Measurements from ENCODE around the gene NFATC2IP.

Gene NFATC2IP

DNA sequence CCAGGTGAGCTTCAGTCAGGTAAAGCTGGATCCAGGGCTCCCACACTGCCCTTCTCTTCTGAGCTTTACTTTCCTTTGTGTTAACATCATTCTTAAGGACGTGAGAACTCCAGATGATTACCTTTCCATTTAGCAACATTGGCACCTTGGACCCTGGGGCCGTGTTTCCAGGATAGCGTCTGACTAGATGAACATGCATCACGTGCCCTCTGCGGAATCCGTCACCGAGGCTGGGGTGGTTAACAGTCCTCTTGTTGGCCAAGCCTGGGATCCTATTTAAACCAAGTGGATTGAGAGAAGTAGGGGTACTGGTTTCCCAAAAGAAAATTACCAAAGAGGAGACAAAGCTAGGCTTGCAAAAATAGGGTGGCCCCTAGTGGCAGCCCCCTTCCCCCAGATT is 30.2 kb downstream of the NFATC2IP start:
- no peak for DNase-seq

DNA sequence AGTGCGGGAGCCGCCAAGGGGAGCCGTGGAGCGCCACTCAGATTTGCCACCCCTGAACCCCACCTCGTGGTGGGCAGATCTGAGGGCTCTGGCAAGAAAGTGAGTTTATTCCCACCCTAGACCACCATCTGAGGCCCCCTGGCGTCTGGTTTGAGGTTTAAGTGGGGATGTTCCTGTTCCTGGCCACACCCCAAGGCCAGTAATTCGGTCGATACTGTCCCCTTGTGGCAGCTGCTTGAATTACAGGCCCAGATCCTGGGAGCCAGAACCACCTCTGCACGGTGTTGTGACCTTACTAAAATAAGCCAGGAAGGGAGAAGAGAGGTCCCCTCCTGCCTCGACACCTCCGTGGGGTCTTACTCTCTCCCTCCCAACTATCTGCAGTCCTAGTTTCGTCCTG is 30.8 kb downstream of the NFATC2IP start:
- H3K4me1 Mint-ChIP-seq: peaks cover under 1% of the 10 kb centered on the region
- H3K27me3 Mint-ChIP-seq (ENCODE audit: low read depth, poor library complexity): no peaks in the 10 kb centered on the region
- no peaks in the 10 kb centered on the region for H3K9me3 Mint-ChIP-seq
- no peak overlapping the region for H3K4me3 Mint-ChIP-seq
- H3K36me3 Mint-ChIP-seq (ENCODE audit: low read depth): peaks cover 32% of the 10 kb centered on the region
- peak; percentile 45 for DNase-seq
- no peak overlapping the region for H3K27ac Mint-ChIP-seq
- TF ChIP-seq, protein P1, sequence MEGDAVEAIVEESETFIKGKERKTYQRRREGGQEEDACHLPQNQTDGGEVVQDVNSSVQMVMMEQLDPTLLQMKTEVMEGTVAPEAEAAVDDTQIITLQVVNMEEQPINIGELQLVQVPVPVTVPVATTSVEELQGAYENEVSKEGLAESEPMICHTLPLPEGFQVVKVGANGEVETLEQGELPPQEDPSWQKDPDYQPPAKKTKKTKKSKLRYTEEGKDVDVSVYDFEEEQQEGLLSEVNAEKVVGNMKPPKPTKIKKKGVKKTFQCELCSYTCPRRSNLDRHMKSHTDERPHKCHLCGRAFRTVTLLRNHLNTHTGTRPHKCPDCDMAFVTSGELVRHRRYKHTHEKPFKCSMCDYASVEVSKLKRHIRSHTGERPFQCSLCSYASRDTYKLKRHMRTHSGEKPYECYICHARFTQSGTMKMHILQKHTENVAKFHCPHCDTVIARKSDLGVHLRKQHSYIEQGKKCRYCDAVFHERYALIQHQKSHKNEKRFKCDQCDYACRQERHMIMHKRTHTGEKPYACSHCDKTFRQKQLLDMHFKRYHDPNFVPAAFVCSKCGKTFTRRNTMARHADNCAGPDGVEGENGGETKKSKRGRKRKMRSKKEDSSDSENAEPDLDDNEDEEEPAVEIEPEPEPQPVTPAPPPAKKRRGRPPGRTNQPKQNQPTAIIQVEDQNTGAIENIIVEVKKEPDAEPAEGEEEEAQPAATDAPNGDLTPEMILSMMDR (IDR thresholded peaks at IDR 0.05): peak; percentile 63

More for the DNA sequence above, 30.2 kb downstream of the NFATC2IP start:
- H3K27ac Mint-ChIP-seq: no peak overlapping the region
- TF ChIP-seq, protein P1 (IDR thresholded peaks at IDR 0.05): no peak
- no peak overlapping the region for H3K4me3 Mint-ChIP-seq
- peaks cover 3% of the 10 kb centered on the region for H3K27me3 Mint-ChIP-seq (ENCODE audit: low read depth, poor library complexity)
- no peaks in the 10 kb centered on the region for H3K9me3 Mint-ChIP-seq
- H3K36me3 Mint-ChIP-seq (ENCODE audit: low read depth): peaks cover 32% of the 10 kb centered on the region
- peaks cover 6% of the 10 kb centered on the region for H3K4me1 Mint-ChIP-seq

DNA sequence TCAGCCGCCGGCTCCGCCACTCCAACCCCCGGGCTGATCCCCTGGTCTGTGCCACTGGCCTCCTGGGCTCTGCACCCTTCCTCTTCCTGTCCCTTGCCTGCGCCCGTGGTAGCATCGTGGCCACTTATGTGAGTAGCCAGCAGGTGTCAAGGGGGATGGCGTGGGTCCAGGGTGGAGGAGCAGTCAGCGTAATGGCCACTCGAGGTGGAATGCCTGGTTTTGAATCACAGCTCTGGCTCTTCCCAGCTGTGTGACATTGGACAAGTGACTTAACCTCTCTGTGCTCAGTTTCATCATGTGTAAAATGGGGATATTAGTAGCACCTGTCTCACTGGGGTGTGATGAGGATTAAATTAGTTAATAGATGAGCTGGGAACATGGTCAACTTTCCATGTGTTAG is 31.7 kb downstream of the NFATC2IP start:
- Mint-ChIP-seq H3K27me3 (ENCODE audit: low read depth, poor library complexity) (no peaks in the 10 kb centered on the region), H3K4me1 (no peaks in the 10 kb centered on the region), H3K4me3 (no peak overlapping the region), H3K27ac (no peak overlapping the region), H3K9me3 (peaks cover 5% of the 10 kb centered on the region), H3K36me3 (ENCODE audit: low read depth) (peaks cover 39% of the 10 kb centered on the region)
- TF ChIP-seq, protein P1 (IDR thresholded peaks at IDR 0.05): no peak
- DNase-seq: no peak

DNA sequence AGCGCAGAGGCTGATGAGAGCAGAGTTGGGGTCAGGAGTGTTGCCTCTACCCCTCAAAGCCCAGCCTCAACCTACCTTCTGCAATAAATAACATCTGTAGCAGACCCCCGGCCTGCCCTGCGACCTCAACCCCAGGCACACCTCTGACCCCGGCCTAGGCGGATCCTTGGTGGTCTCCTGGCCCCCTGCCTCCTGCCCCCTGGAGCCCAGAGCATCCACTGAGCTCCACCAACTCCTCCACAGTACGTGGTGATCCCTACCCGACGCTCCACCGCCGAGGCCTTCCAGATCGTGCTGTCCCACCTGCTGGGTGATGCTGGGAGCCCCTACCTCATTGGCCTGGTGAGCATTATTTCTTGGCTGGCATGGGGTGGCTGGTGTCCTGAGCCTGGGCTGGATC is 32.2 kb downstream of the NFATC2IP start:
- Mint-ChIP-seq H3K9me3 (peaks cover 8% of the 10 kb centered on the region), H3K36me3 (ENCODE audit: low read depth) (peaks cover 44% of the 10 kb centered on the region), H3K4me3 (no peak overlapping the region), H3K27ac (no peak overlapping the region), H3K4me1 (no peaks in the 10 kb centered on the region), H3K27me3 (ENCODE audit: low read depth, poor library complexity) (no peaks in the 10 kb centered on the region)
- DNase-seq: no peak
- TF ChIP-seq, protein P1 (IDR thresholded peaks at IDR 0.05): no peak

DNA sequence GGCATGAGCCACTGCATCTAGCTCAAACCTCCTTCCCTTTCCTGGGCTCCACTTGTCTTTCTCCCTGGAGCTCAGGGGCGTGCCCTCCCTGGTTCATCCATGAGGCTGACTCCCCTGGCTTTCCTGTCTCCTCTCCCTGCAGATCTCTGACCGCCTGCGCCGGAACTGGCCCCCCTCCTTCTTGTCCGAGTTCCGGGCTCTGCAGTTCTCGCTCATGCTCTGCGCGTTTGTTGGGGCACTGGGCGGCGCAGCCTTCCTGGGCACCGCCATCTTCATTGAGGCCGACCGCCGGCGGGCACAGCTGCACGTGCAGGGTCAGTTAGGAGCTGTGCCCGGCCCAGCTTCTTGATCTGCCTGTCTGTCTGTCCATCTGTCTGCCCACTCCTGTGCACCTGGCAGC is 32.9 kb downstream of the NFATC2IP start:
- Mint-ChIP-seq H3K9me3 (peaks cover 8% of the 10 kb centered on the region), H3K4me1 (no peaks in the 10 kb centered on the region), H3K36me3 (ENCODE audit: low read depth) (peaks cover 42% of the 10 kb centered on the region), H3K27me3 (ENCODE audit: low read depth, poor library complexity) (no peaks in the 10 kb centered on the region), H3K4me3 (no peak overlapping the region), H3K27ac (no peak overlapping the region)
- DNase-seq: no peak
- TF ChIP-seq, protein P1 (IDR thresholded peaks at IDR 0.05): no peak

DNA sequence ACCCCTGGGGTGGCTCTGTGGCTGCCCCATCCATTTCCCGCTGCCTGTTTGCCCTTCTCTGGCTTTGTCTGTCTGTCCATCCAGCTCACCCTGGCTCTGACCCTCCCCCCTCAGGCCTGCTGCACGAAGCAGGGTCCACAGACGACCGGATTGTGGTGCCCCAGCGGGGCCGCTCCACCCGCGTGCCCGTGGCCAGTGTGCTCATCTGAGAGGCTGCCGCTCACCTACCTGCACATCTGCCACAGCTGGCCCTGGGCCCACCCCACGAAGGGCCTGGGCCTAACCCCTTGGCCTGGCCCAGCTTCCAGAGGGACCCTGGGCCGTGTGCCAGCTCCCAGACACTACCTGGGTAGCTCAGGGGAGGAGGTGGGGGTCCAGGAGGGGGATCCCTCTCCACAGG is 33.4 kb downstream of the NFATC2IP start:
- Mint-ChIP-seq H3K4me3 (no peak overlapping the region), H3K36me3 (ENCODE audit: low read depth) (peaks cover 41% of the 10 kb centered on the region), H3K27me3 (ENCODE audit: low read depth, poor library complexity) (no peaks in the 10 kb centered on the region), H3K27ac (no peak overlapping the region), H3K9me3 (peaks cover 8% of the 10 kb centered on the region), H3K4me1 (no peaks in the 10 kb centered on the region)
- TF ChIP-seq, protein P1 (IDR thresholded peaks at IDR 0.05): no peak
- no peak for DNase-seq

Measured in nephron progenitor cell (in vitro differentiated cells).